ENCODE results near the gene DLG5. TPM values are rescaled to one million over a fixed set of nuclear protein-coding genes. Genes with fewer than 3 reads are reported as not detected.
A peak's percentile ranks its signal among the peaks of the same experiment; 100 is the strongest.

Gene DLG5
- total RNA-seq, 2 donors from 2014 or later: 26.1 to 47.5 TPM

GRCh38 chr10:77902159-77902558 is 24.4 kb downstream of the DLG5 start:
- H3K27me3 ChIP-seq: no peaks in the 10 kb centered on the region
- H3K36me3 ChIP-seq: no peaks in the 10 kb centered on the region
- peak; percentile 66 for DNase-seq
- H3K4me3 ChIP-seq: no peak overlapping the region
- intact Hi-C loops (cut with DNase I): no loop called here
- no peak overlapping the region for H3K9ac ChIP-seq (ENCODE audit: low read depth in 2 of 2, low read length in 2 of 2)
- TF ChIP-seq CTCF (IDR thresholded peaks at IDR 0.05): no peak
- peak overlapping the region; percentile 38 for H3K27ac ChIP-seq
- H3K9me3 ChIP-seq: no peaks in the 10 kb centered on the region
- H3K4me1 ChIP-seq: peaks cover 7% of the 10 kb centered on the region

GRCh38 chr10:77901743-77902142 is 24.8 kb downstream of the DLG5 start:
- Histone ChIP-seq H3K9me3 (no peaks in the 10 kb centered on the region), H3K4me3 (no peak overlapping the region), H3K27me3 (no peaks in the 10 kb centered on the region), H3K36me3 (no peaks in the 10 kb centered on the region), H3K27ac (peak overlapping the region; percentile 38), H3K4me1 (peaks cover 7% of the 10 kb centered on the region), H3K9ac (ENCODE audit: low read depth in 2 of 2, low read length in 2 of 2) (no peak overlapping the region)
- intact Hi-C loops (cut with DNase I): no loop called here
- no peak for DNase-seq
- TF ChIP-seq CTCF (IDR thresholded peaks at IDR 0.05): no peak

GRCh38 chr10:77899690-77900089 is 26.9 kb downstream of the DLG5 start:
- Histone ChIP-seq H3K9ac (ENCODE audit: low read depth in 2 of 2, low read length in 2 of 2) (no peak overlapping the region), H3K4me3 (no peak overlapping the region), H3K27me3 (no peaks in the 10 kb centered on the region), H3K36me3 (no peaks in the 10 kb centered on the region), H3K9me3 (no peaks in the 10 kb centered on the region), H3K4me1 (peaks cover 7% of the 10 kb centered on the region), H3K27ac (peak overlapping the region; percentile 65)
- intact Hi-C loops (cut with DNase I): no loop called here
- TF ChIP-seq CTCF (IDR thresholded peaks at IDR 0.05): no peak
- no peak for DNase-seq

GRCh38 chr10:77899080-77899477 is 27.5 kb downstream of the DLG5 start:
- peaks cover 7% of the 10 kb centered on the region for H3K4me1 ChIP-seq
- peak overlapping the region; percentile 65 for H3K27ac ChIP-seq
- DNase-seq: peak; percentile 91
- TF ChIP-seq CTCF (IDR thresholded peaks at IDR 0.05): no peak
- no peak overlapping the region for H3K4me3 ChIP-seq
- peak overlapping the region; percentile 6 to 69 for H3K9ac ChIP-seq (ENCODE audit: low read depth in 2 of 2, low read length in 2 of 2)
- intact Hi-C loops (cut with DNase I): no loop called here
- H3K27me3 ChIP-seq: no peaks in the 10 kb centered on the region
- no peaks in the 10 kb centered on the region for H3K36me3 ChIP-seq
- no peaks in the 10 kb centered on the region for H3K9me3 ChIP-seq

GRCh38 chr10:77898323-77899079 is 28.1 kb downstream of the DLG5 start:
- H3K36me3 ChIP-seq: no peaks in the 10 kb centered on the region
- peak; percentile 37 for DNase-seq
- peak overlapping the region; percentile 65 for H3K27ac ChIP-seq
- no peak overlapping the region for H3K4me3 ChIP-seq
- H3K9me3 ChIP-seq: no peaks in the 10 kb centered on the region
- H3K9ac ChIP-seq (ENCODE audit: low read depth in 2 of 2, low read length in 2 of 2): peak overlapping the region; percentile 6 to 69
- peaks cover 7% of the 10 kb centered on the region for H3K4me1 ChIP-seq
- TF ChIP-seq CTCF (IDR thresholded peaks at IDR 0.05): no peak
- no peaks in the 10 kb centered on the region for H3K27me3 ChIP-seq
- intact Hi-C loops (cut with DNase I): no loop called here
